Measurements from ENCODE around the gene SHANK3.

DNA sequence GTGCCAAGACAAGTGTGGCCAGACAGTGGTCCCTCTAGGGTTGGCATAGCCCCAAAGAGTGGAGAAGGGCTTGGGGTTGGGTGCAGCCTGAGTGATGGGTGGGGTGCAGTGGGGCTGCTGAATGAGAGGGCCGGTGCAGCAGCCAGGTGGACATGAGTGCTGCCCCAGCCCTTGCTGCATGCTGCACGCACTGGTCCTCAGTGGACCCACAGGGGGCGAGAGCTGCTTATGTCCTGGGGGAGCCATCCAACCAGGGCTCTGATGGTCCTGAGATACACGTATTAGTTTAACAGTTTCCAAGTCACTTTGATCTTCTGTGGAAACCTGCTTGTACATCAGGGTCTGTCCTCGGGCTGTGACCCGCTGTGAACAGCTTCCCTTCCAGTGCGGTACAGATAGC, 41.5 kb downstream of the SHANK3 start:
- TF ChIP-seq, protein P1, sequence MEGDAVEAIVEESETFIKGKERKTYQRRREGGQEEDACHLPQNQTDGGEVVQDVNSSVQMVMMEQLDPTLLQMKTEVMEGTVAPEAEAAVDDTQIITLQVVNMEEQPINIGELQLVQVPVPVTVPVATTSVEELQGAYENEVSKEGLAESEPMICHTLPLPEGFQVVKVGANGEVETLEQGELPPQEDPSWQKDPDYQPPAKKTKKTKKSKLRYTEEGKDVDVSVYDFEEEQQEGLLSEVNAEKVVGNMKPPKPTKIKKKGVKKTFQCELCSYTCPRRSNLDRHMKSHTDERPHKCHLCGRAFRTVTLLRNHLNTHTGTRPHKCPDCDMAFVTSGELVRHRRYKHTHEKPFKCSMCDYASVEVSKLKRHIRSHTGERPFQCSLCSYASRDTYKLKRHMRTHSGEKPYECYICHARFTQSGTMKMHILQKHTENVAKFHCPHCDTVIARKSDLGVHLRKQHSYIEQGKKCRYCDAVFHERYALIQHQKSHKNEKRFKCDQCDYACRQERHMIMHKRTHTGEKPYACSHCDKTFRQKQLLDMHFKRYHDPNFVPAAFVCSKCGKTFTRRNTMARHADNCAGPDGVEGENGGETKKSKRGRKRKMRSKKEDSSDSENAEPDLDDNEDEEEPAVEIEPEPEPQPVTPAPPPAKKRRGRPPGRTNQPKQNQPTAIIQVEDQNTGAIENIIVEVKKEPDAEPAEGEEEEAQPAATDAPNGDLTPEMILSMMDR (IDR thresholded peaks at IDR 0.05) = no peak
- TF ChIP-seq EZH2 (IDR thresholded peaks at IDR 0.05; ENCODE audit: borderline replicate concordance, insufficient read depth, low read depth, low read length, poor library complexity, severe bottlenecking) = no peak
